ENCODE data around the gene KSR2. TPM values are rescaled to one million over a fixed set of nuclear protein-coding genes. Genes with fewer than 3 reads are reported as not detected.
"Not testable (repeated sequence)": the region's sequence is repeated elsewhere in the genome, so short reads cannot be mapped to it uniquely, and the experiment has no call there.

Gene KSR2
- total RNA-seq, 1 donor from 2014 or later: not detected

GRCh38 chr12:117872546-117873169, 96.1 kb downstream of the KSR2 start:
- ATAC-seq (no peak), DNase-seq (ENCODE audit: missing footprints) (no peak)
- intact Hi-C loops (cut with DNase I): loop anchor here (10.0 kb wide), 1 partner anchor 232 kb away; the partner anchor contains the start of gene VSIG10

DNA sequence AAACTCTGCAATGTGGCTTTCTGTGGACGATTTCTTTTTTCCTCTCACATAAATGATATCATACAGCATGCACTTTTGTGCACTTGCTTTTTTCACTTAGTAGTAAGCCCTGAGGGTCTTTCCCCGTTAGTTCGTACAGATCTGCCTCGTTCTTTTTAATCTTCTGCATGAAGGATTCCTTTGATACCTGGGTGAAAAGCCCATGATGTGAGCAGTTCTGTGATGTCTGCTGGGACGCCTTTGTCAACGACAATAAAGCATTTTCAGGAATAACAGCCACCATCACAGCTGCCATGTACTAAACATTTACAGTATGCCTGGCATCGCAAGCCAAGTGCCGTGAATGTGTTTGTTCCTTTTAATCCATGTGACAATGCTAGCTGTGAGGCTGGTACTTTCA, 99.2 kb downstream of the KSR2 start:
- intact Hi-C loops (cut with DNase I): no loop called here
- ATAC-seq (no peak), DNase-seq (ENCODE audit: missing footprints) (no peak)

GRCh38 chr12:117867348-117867747, 101.4 kb downstream of the KSR2 start:
- intact Hi-C loops (cut with DNase I): no loop called here
- ATAC-seq (no peak), DNase-seq (ENCODE audit: missing footprints) (no peak)

GRCh38 chr12:117865505-117865904, 103.3 kb downstream of the KSR2 start:
- DNase-seq (ENCODE audit: missing footprints) (no peak), ATAC-seq (no peak)
- intact Hi-C loops (cut with DNase I): no loop called here

GRCh38 chr12:117863002-117863709, 105.6 kb downstream of the KSR2 start:
- ATAC-seq: no peak
- intact Hi-C loops (cut with DNase I): no loop called here
- no peak for DNase-seq (ENCODE audit: missing footprints)

DNA sequence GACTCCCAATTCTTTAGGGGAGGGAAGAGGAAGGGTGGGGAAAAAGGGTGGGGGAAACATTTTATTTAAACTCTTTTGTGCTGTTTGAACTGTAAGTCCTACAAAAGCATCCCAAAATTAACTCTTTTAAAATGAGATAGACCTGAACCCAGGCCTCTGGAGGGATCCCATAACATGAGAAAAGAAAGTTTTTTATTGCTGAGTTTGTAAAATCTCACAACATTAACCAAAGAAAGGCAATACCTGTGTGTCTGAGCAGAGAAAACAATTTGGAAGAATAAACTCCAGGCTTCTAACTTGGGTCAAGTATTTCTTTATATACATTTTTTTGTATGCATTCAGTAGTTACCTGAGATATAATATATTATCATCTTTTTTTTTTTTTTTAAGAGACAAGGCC, 107.1 kb downstream of the KSR2 start:
- ATAC-seq (no peak), DNase-seq (ENCODE audit: missing footprints) (no peak)
- intact Hi-C loops (cut with DNase I): no loop called here

GRCh38 chr12:117860787-117861290, 108.0 kb downstream of the KSR2 start:
- DNase-seq (ENCODE audit: missing footprints); intact Hi-C loops (cut with DNase I); ATAC-seq: not testable (repeated sequence)

GRCh38 chr12:117860111-117860510, 108.7 kb downstream of the KSR2 start:
- ATAC-seq (no peak), DNase-seq (ENCODE audit: missing footprints) (no peak)
- intact Hi-C loops (cut with DNase I): no loop called here

DNA sequence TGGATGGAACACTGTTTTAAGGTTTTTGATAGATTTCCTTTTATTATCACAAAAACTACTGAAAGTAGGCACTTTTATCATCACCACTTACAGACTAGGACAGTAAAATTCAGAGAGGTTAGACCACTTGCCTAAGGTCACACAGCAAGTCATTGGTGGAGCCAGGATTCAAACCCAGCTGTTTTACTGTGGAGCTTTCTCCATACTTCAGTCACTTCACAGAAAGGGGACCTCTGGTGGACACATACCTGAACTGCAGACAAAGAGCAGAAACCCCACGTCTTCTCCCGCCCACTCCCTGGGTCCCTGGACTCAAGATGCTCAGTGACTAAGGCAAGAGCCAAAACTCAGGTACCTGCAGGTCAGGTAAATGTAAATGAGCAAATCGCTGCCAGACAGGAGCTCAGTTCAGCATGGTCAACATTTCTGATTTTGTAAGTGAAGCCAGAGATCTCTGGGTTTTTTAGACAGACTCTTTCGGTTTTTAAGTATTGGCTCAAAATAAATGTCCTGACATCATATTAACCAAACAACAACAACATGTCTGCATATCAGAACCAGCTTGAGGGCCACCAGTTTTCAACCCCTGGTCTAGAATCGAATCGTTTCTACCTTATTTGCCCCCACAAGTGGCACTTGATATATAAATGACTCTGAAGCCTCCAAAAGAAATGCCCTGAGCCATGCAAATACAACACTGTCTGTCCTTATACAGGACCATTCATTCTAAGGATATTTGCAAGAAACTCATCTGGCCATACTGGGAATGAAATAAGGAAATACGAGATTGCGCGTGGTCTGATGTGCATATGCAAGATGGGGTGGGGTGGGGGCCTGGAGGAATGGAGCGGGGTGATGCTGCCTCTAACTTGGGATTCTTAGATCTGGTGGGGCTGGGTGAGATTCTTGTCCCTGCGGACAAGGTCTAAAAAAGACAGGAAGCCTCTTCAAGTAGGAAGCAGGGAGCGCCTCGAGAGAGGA, 110.9 kb downstream of the KSR2 start:
- DNase-seq (ENCODE audit: missing footprints) (no peak), ATAC-seq (no peak)
- intact Hi-C loops (cut with DNase I): loop anchor here (5.0 kb wide), 1 partner anchor 646 kb away; no protein-coding TSS in a partner anchor

GRCh38 chr12:117857139-117857538, 111.7 kb downstream of the KSR2 start:
- DNase-seq (ENCODE audit: missing footprints); ATAC-seq: not testable (repeated sequence)
- intact Hi-C loops (cut with DNase I): loop anchor here (5.0 kb wide), 1 partner anchor 645 kb away; no protein-coding TSS in a partner anchor

GRCh38 chr12:117855165-117855564, 113.6 kb downstream of the KSR2 start:
- intact Hi-C loops (cut with DNase I): loop anchor here (5.0 kb wide), 1 partner anchor 643 kb away; no protein-coding TSS in a partner anchor
- DNase-seq (ENCODE audit: missing footprints) (no peak), ATAC-seq (no peak)

- no peak for ATAC-seq
- DNase-seq (ENCODE audit: missing footprints): no peak
- intact Hi-C loops (cut with DNase I): loop anchor here (5.0 kb wide), 1 partner anchor 642 kb away; no protein-coding TSS in a partner anchor
Observed at GRCh38 chr12:117854339-117855012, 114.3 kb downstream of the KSR2 start.

- intact Hi-C loops (cut with DNase I): no loop called here
- ATAC-seq: no peak
- DNase-seq (ENCODE audit: missing footprints): no peak
Observed at GRCh38 chr12:117853600-117853999, 115.2 kb downstream of the KSR2 start.

GRCh38 chr12:117850048-117850447, 118.7 kb downstream of the KSR2 start:
- intact Hi-C loops (cut with DNase I): no loop called here
- ATAC-seq (no peak), DNase-seq (ENCODE audit: missing footprints) (no peak)

- intact Hi-C loops (cut with DNase I): no loop called here
- ATAC-seq (no peak), DNase-seq (ENCODE audit: missing footprints) (no peak)
Observed at GRCh38 chr12:117847371-117847770, 121.4 kb downstream of the KSR2 start.

- intact Hi-C loops (cut with DNase I): no loop called here
- ATAC-seq (no peak), DNase-seq (ENCODE audit: missing footprints) (no peak)
Observed at GRCh38 chr12:117845271-117845904, 123.4 kb downstream of the KSR2 start.

DNA sequence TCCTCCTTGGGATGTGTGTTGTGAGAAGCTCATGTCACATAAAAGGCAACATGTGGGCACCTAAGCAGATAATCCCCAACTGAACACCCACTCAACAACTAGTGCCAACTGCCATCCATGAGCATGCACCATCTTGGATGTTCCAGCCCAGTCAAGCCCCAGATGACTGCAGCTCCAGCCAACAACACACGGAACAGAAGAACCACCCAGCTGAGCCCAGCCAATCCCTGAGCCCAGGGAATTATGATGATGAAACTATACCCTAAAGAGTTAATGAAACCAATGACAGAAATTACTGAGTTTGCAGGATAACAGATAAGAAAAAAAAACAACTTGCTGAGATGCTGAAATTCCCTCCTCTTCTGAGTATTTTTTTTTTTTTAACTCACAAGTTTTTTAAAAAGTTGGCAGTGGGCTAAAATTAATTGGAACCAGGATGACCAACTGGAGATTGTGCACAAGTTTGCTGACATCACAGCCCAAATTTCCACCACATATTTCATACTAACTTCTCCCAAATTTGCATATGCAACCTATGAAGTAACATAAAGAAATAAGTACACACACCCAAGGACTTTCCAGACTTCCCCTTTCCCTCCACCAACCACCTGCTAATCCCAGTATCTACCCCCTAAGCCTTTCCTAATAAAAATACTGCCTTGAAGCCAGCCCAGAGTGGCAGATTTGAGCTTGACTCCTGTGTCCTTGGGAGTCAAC, 124.5 kb downstream of the KSR2 start:
- no peak for DNase-seq (ENCODE audit: missing footprints)
- intact Hi-C loops (cut with DNase I): no loop called here
- ATAC-seq: no peak

All from Right ventricle myocardium inferior (tissue), 1 donor.